GM12864 (cell line): ENCODE data around the gene IMPDH1.

Experiments
- DNase-seq: peaks from one replicate; pipeline ENCODE4 v3.0.0-alpha.2; 2011; ENCODE audit warnings: low read depth
- H3K4me3 ChIP-seq: 2 replicates; pipeline ENCODE4 v1.5.1; 2011; ENCODE audit warnings: mild to moderate bottlenecking, low read depth, low read length, control low read depth
- CTCF ChIP-seq: IDR thresholded peaks from 2 replicates; pipeline ENCODE4 v1.5.1; 2011; ENCODE audit warnings: low read depth, mild to moderate bottlenecking, moderate library complexity, low read length, control low read depth, inconsistent platforms; ENCODE audit errors: missing control alignments

The IMPDH1 gene

GRCh38 chr7:128344431-128344774, 65.4 kb downstream of the IMPDH1 start:
- no peak for DNase-seq
- no peak for TF ChIP-seq CTCF
- no peak overlapping the region; the same call in 1 of the 2 replicates for H3K4me3 ChIP-seq

GRCh38 chr7:128343554-128344430, 66.0 kb downstream of the IMPDH1 start, which contains the start of gene RBM28:
Gene RBM28 (minus strand): TSS chr7:128343908. CDS start chr7:128343793, 115 bp downstream.
- H3K4me3 ChIP-seq, result peak within 1 kb of the TSS; percentile 89
- no peak for TF ChIP-seq CTCF
- peak; percentile 82 for DNase-seq
